K562 (cell line): ENCODE measurements around the gene SS18L1. TPM values are rescaled to one million over a fixed set of nuclear protein-coding genes. Genes with fewer than 3 reads are reported as not detected.

Experiments used
- ARHGAP35 ChIP-seq: fragments of 450-650 bp; IDR thresholded peaks from 2 replicates; pipeline ENCODE4 v1.6.1; 2018; ENCODE audit not compliant: partially characterized antibody
- BCOR ChIP-seq: fragments of 450-650 bp; IDR thresholded peaks from 2 replicates; pipeline ENCODE4 v1.6.1; 2016
- CEBPB ChIP-seq: fragments of 450-650 bp; IDR thresholded peaks from 2 replicates; pipeline ENCODE4 v1.6.1; 2016; ENCODE audit warnings: missing genetic modification characterization, missing compliant biosample characterization
- CREB1 ChIP-seq, 2 experiments: sonication (generic) in 1 of 2; formaldehyde crosslinking in 1 of 2; IDR thresholded peaks; 2 replicates each; pipeline versions ENCODE4 v1.6.1 to v1.8.0; 2012 to 2022; ENCODE audit warnings: inconsistent platforms in 1 of 2, mild to moderate bottlenecking in 1 of 2, missing genetic modification reagents in 1 of 2, moderate library complexity in 1 of 2
- CREB3 ChIP-seq: fragments of 450-650 bp; conservative IDR thresholded peaks from 2 replicates; pipeline ENCODE4 v1.6.1; 2016; ENCODE audit warnings: missing genetic modification characterization, low read depth, mild to moderate bottlenecking, missing compliant biosample characterization, moderate library complexity
- HMG20A ChIP-seq: fragments of 450-650 bp; formaldehyde crosslinking; conservative IDR thresholded peaks from 2 replicates; pipeline ENCODE4 v1.4.0; 2020; ENCODE audit warnings: mild to moderate bottlenecking, mixed read lengths
- KAT7 ChIP-seq: sonication (generic); formaldehyde crosslinking; IDR thresholded peaks from 2 replicates; pipeline ENCODE4 v1.8.0; 2022; ENCODE audit warnings: missing genetic modification reagents, mild to moderate bottlenecking, borderline replicate concordance
- MEF2A ChIP-seq: IDR thresholded peaks from 2 replicates; pipeline ENCODE4 v1.6.1; 2011; ENCODE audit warnings: low read depth, mild to moderate bottlenecking, low read length, moderate library complexity; ENCODE audit not compliant: control insufficient read depth
- PHB ChIP-seq: fragments of 250-450 bp; sonication (Bioruptor Pico); IDR thresholded peaks from 2 replicates; pipeline ENCODE4 v1.5.0; 2021
- PTRF ChIP-seq: fragments of 450-650 bp; IDR thresholded peaks from 2 replicates; pipeline ENCODE4 v1.6.1; 2016; ENCODE audit warnings: mild to moderate bottlenecking, missing genetic modification characterization, missing compliant biosample characterization
- PURB ChIP-seq: sonication (generic); formaldehyde crosslinking; IDR thresholded peaks from 2 replicates; pipeline ENCODE4 v1.9.0; 2021; ENCODE audit warnings: low read depth, mild to moderate bottlenecking, missing genetic modification reagents
- TAF1 ChIP-seq: IDR thresholded peaks from 2 replicates; pipeline ENCODE4 v1.6.1; 2011; ENCODE audit warnings: mild to moderate bottlenecking, low read length, moderate library complexity; ENCODE audit not compliant: insufficient read depth, control insufficient read depth, severe bottlenecking; ENCODE audit errors: extremely low read depth
- ZBTB40 ChIP-seq, 2 experiments: fragments of 450-650 bp in 1 of 2; sonication (generic) in 1 of 2; formaldehyde crosslinking in 1 of 2; IDR thresholded peaks; 2 replicates each; pipeline versions ENCODE4 v1.7.1 to v1.9.0; 2016 to 2022; ENCODE audit warnings: inconsistent platforms in 1 of 2, mild to moderate bottlenecking in 1 of 2, missing genetic modification reagents in 1 of 2
- ZNF12 ChIP-seq: sonication (generic); formaldehyde crosslinking; IDR thresholded peaks from 2 replicates; pipeline ENCODE4 v1.4.0; 2020; ENCODE audit warnings: mild to moderate bottlenecking, missing genetic modification reagents
- ZNF740 ChIP-seq, 3 experiments: fragments of 200-800 bp in 1 of 3; sonication (Bioruptor generic) in 1 of 3; sonication (generic) in 1 of 3; formaldehyde crosslinking in 1 of 3; IDR thresholded peaks; 2 replicates each; pipeline versions ENCODE4 v1.6.1 to v1.8.0; 2016 to 2022; ENCODE audit warnings: mild to moderate bottlenecking in 2 of 3, missing compliant biosample characterization in 2 of 3, missing genetic modification characterization in 2 of 3, missing genetic modification reagents in 1 of 3
- polyA plus RNA-seq, 8 experiments: library from polyadenylated mRNA; depleted of rRNA in 4 of 8; stranded (reverse) in 5 of 8; unstranded in 3 of 8; fragments of >200 nt; fragmentation: Nextera tagmentation in 2 of 8; fragmentation: Illumina TruSeq in 1 of 8; extraction: Ambion mirVana in 2 of 8; extraction: Trizol in 1 of 8; gene quantifications; 2 replicates each; pipeline versions ENCODE4 v1.2.1 to v1.2.3, GENCODE V29; 2011 to 2014; ENCODE audit warnings: inconsistent platforms in 1 of 8, missing spikeins in 1 of 8
- total RNA-seq, 7 experiments: library from RNA; depleted of rRNA in 6 of 7; stranded (reverse); fragments of >200 nt in 6 of 7; fragmentation: Illumina TruSeq in 2 of 7; extraction: Trizol in 2 of 7; gene quantifications; 2 replicates each; pipeline versions ENCODE4 v1.2.1 to v1.2.3, GENCODE V29; 2011 to 2021; ENCODE audit warnings: low replicate concordance in 1 of 7

The SS18L1 gene
- total and polyA plus RNA-seq, 9 of the 15 experiments (the other 6 are each of a cell fraction or from before 2014, with no cell fraction given) = 2.7 to 28.3 (median 15.1) TPM

GRCh38 chr20:62120990-62121775 lies 22.4 kb upstream of the SS18L1 start (continued):
- TF ChIP-seq MEF2A (0 out of 2 replicates have a peak, but pooled peaks have one; percentile 2), KAT7 (CRISPR knock-in tag) (no peak), TAF1 (peak; percentile 18), BCOR (peak; percentile 56; the same call in 1 of the 2 replicates), CREB1 (IDR thresholded peaks at IDR 0.05) (no peak), CREB1 (CRISPR knock-in tag; IDR thresholded peaks at IDR 0.05) (no peak), HMG20A (no peak), ZNF740 (CRISPR knock-in tag; IDR thresholded peaks at IDR 0.05) (no peak), ZNF740 (tag; IDR thresholded peaks at IDR 0.05) (0 out of 4 replicates have a peak, but pooled peaks of 1 of the 2 experiments have one; percentile 38), PHB (CRISPR knock-in tag) (no peak), CREB3 (no peak), PTRF (tag) (no peak), PURB (CRISPR knock-in tag) (no peak), ZBTB40 (IDR thresholded peaks at IDR 0.05) (0 out of 2 replicates have a peak, but pooled peaks have one; percentile 42), ZBTB40 (CRISPR knock-in tag; IDR thresholded peaks at IDR 0.05) (no peak), ARHGAP35 (no peak), CEBPB (tag) (0 out of 2 replicates have a peak, but pooled peaks have one; percentile 16), ZNF12 (CRISPR knock-in tag) (no peak)
